ENCODE results near the gene ORC3. TPM values are rescaled to one million over a fixed set of nuclear protein-coding genes. Genes with fewer than 3 reads are reported as not detected.

ORC3 gene
- total and polyA plus RNA-seq, 4 donors, result 6.8 to 22.4 (median 13.9) TPM

DNA sequence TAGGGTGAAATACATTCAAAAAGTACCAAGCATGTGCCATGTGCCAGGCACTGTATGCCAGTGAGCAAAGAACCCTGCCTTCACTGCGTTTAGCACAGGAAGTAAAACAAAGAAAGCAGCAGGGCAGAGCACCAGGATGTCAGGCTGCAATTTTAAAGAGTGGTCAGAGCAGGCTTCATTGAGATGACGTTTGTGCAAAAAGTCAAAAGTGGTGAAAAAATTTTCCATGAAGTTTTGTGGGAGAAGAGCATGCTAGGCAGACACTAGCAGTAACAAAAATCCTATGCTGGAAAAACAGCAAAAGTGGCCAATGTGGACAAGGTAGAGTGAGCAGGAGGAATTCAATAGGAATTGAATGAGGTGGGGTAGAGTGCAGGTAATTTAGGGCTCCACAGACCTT is 80.8 kb downstream of the ORC3 start:
- no peak overlapping the region for H3K4me3 ChIP-seq (ENCODE audit: low read length in 2 of 2)
- DNase-seq (no peak), ATAC-seq (ENCODE audit: low FRiP score) (no peak)
- H3K9me3 ChIP-seq (ENCODE audit: control insufficient read depth, low read length), result no peaks in the 10 kb centered on the region
- WGBS, 2 donors, result 34 to 38% methylated on average over 2 of the region's 2 CpGs
- H3K4me1 ChIP-seq (ENCODE audit: control insufficient read depth in 1 of 2, insufficient read depth in 2 of 2, low read length in 2 of 2), result no peaks in the 10 kb centered on the region
- no peak overlapping the region for H3K27ac ChIP-seq (ENCODE audit: low read depth in 1 of 2, low read length in 2 of 2)
- no peaks in the 10 kb centered on the region for H3K27me3 ChIP-seq (ENCODE audit: control insufficient read depth in 1 of 2, insufficient read depth in 2 of 2, low read length in 1 of 2)
- intact Hi-C loops (cut with DNase I), result no loop called here
- H3K36me3 ChIP-seq (ENCODE audit: control insufficient read depth in 1 of 2, insufficient read depth in 2 of 2, low read length in 1 of 2), result peaks cover 0 to 2% of the 10 kb centered on the region in 2 donors

DNA sequence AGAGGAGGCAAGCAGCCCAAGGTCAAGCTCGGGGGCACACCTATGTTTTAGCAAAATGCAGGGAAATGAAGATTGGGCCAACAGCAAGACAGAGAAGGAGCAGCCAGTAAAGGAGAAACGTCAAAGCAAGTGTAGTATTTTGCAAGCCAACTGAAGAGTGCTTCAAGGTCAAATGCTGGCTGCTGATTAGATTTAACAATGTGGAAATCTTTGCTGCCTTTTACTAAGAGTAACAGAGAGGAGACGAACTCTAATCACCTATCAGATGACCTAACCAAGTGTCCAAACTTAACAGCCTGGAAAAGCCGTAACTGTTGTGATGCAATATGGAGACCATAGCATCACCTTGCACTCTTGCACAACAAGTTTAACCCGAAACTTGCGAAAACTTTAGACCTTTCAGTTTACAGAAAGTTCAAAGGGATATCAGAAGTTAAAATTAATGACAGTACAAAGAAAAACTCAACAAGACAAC is 81.7 kb downstream of the ORC3 start:
- intact Hi-C loops (cut with DNase I), result no loop called here
- ATAC-seq (ENCODE audit: low FRiP score) (no peak), DNase-seq (no peak)
- H3K4me3 ChIP-seq (ENCODE audit: low read length in 2 of 2), result no peak overlapping the region
- no peaks in the 10 kb centered on the region for H3K4me1 ChIP-seq (ENCODE audit: control insufficient read depth in 1 of 2, insufficient read depth in 2 of 2, low read length in 2 of 2)
- 84 to 86% methylated on average over 6 of the region's 6 CpGs for WGBS, 2 donors
- H3K27me3 ChIP-seq (ENCODE audit: control insufficient read depth in 1 of 2, insufficient read depth in 2 of 2, low read length in 1 of 2), result no peaks in the 10 kb centered on the region
- H3K9me3 ChIP-seq (ENCODE audit: control insufficient read depth, low read length), result no peaks in the 10 kb centered on the region
- peaks cover 0 to 2% of the 10 kb centered on the region in 2 donors for H3K36me3 ChIP-seq (ENCODE audit: control insufficient read depth in 1 of 2, insufficient read depth in 2 of 2, low read length in 1 of 2)
- H3K27ac ChIP-seq (ENCODE audit: low read depth in 1 of 2, low read length in 2 of 2), result no peak overlapping the region

DNA sequence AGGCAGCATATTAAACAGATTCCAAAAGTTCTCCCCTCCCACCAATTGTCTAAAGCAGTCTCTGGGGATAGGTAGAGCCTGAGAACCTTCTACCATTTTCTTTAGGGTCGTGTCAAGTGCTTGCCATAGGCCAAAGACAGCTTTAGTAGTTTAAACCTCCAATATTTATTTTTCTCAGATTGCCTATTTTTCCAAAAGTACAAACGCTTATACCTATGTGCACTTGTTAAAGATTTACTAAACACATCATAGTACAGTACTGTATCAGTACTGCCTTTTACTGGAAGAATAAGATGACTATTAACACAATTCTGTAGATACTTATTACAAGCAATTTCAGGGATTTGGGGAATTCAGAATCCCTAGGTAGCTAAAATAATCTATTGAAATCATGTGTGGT is 82.7 kb downstream of the ORC3 start:
- Histone ChIP-seq H3K4me3 (ENCODE audit: low read length in 2 of 2) (no peak overlapping the region), H3K4me1 (ENCODE audit: control insufficient read depth in 1 of 2, insufficient read depth in 2 of 2, low read length in 2 of 2) (no peaks in the 10 kb centered on the region), H3K9me3 (ENCODE audit: control insufficient read depth, low read length) (no peaks in the 10 kb centered on the region), H3K36me3 (ENCODE audit: control insufficient read depth in 1 of 2, insufficient read depth in 2 of 2, low read length in 1 of 2) (peaks cover 0 to 2% of the 10 kb centered on the region in 2 donors), H3K27ac (ENCODE audit: low read depth in 1 of 2, low read length in 2 of 2) (no peak overlapping the region), H3K27me3 (ENCODE audit: control insufficient read depth in 1 of 2, insufficient read depth in 2 of 2, low read length in 1 of 2) (no peaks in the 10 kb centered on the region)
- intact Hi-C loops (cut with DNase I), result no loop called here
- no peak for ATAC-seq (ENCODE audit: low FRiP score)
- WGBS, 2 donors, result 84 to 87% methylated on average over 2 of the region's 2 CpGs
- DNase-seq, result no peak

DNA sequence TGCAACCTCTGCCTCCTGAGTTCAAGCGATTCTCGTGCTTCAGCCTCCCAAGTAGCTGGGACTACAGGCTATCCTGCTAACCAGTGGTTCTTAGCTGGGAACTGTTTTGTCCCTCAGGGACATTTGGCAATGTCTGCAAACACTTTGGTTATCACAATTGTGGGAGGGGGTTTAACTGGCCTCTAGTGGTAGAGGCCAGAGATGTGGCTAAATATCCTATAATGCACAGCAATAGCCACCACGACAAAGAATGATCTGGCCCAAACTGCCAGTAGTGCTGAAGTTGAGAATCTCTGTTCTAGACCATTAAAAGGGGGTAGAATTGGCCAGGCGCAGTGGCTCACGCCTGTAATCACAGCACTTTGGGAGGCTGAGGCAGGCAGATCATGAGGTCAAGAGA is 83.3 kb downstream of the ORC3 start:
- Histone ChIP-seq H3K4me3 (ENCODE audit: low read length in 2 of 2) (no peak overlapping the region), H3K36me3 (ENCODE audit: control insufficient read depth in 1 of 2, insufficient read depth in 2 of 2, low read length in 1 of 2) (peaks cover 0 to 2% of the 10 kb centered on the region in 2 donors), H3K27ac (ENCODE audit: low read depth in 1 of 2, low read length in 2 of 2) (no peak overlapping the region), H3K4me1 (ENCODE audit: control insufficient read depth in 1 of 2, insufficient read depth in 2 of 2, low read length in 2 of 2) (no peaks in the 10 kb centered on the region), H3K27me3 (ENCODE audit: control insufficient read depth in 1 of 2, insufficient read depth in 2 of 2, low read length in 1 of 2) (no peaks in the 10 kb centered on the region), H3K9me3 (ENCODE audit: control insufficient read depth, low read length) (no peaks in the 10 kb centered on the region)
- DNase-seq (no peak), ATAC-seq (ENCODE audit: low FRiP score) (no peak)
- intact Hi-C loops (cut with DNase I), result no loop called here
- 94 to 96% methylated on average over 5 of the region's 5 CpGs for WGBS, 2 donors

DNA sequence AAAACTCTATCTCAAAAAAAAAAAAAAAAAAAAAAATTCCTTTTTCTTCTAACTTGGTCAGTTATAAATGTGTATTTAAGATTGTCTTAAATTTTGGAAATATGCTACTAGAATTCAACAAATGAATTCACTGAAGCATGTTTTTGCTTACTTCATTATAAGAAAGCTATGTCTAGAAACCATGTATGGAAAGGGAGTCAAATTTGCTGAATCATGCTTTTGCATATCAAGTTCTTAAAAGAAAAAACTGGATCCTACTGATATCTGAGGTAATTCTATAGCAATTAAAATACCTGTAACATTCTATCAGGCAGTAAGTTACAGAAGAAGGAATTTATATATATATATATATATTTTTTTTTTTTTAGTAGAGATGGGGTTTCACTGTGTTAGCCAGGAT is 84.4 kb downstream of the ORC3 start:
- ATAC-seq (ENCODE audit: low FRiP score) (no peak), DNase-seq (no peak)
- Histone ChIP-seq H3K4me3 (ENCODE audit: low read length in 2 of 2) (no peak overlapping the region), H3K36me3 (ENCODE audit: control insufficient read depth in 1 of 2, insufficient read depth in 2 of 2, low read length in 1 of 2) (peaks cover 0 to 2% of the 10 kb centered on the region in 2 donors), H3K9me3 (ENCODE audit: control insufficient read depth, low read length) (no peaks in the 10 kb centered on the region), H3K27me3 (ENCODE audit: control insufficient read depth in 1 of 2, insufficient read depth in 2 of 2, low read length in 1 of 2) (no peaks in the 10 kb centered on the region), H3K27ac (ENCODE audit: low read depth in 1 of 2, low read length in 2 of 2) (no peak overlapping the region), H3K4me1 (ENCODE audit: control insufficient read depth in 1 of 2, insufficient read depth in 2 of 2, low read length in 2 of 2) (no peaks in the 10 kb centered on the region)
- intact Hi-C loops (cut with DNase I), result no loop called here

DNA sequence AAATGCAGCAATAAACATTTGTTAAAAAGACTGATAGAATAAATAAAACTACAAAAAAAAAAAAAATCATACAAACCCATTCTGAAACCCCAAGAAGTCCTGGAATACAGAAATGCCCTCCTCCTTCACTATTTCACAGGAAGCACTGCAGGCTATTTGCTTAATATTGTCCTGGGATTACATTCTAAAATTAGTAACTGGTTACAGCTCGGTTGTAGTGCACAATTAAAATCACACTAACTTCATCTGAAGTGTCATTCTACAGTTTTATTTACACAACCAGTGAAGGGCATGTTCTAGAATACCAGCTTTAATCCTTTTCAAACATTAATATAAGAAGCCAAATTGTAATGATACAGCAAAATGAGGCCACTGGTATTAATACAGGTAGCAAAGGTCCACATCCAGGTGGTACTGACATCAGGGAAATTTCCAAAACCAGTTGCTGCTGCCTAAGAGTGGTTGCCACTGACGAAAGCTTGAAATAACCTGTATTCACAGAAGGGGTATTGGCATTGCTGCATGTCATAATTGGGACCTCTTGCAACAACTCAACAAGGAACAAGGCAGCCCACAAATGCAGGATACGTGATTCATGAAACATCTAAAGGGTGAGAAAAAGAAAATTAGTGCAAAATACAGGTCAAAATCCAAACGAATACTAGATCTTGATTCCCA is 85.2 kb downstream of the ORC3 start:
- Histone ChIP-seq H3K9me3 (ENCODE audit: control insufficient read depth, low read length) (no peaks in the 10 kb centered on the region), H3K27me3 (ENCODE audit: control insufficient read depth in 1 of 2, insufficient read depth in 2 of 2, low read length in 1 of 2) (no peaks in the 10 kb centered on the region), H3K4me3 (ENCODE audit: low read length in 2 of 2) (no peak overlapping the region), H3K4me1 (ENCODE audit: control insufficient read depth in 1 of 2, insufficient read depth in 2 of 2, low read length in 2 of 2) (no peaks in the 10 kb centered on the region), H3K27ac (ENCODE audit: low read depth in 1 of 2, low read length in 2 of 2) (no peak overlapping the region), H3K36me3 (ENCODE audit: control insufficient read depth in 1 of 2, insufficient read depth in 2 of 2, low read length in 1 of 2) (peaks cover 0 to 2% of the 10 kb centered on the region in 2 donors)
- intact Hi-C loops (cut with DNase I), result no loop called here
- DNase-seq (no peak), ATAC-seq (ENCODE audit: low FRiP score) (no peak)
- 51 to 57% methylated on average over 4 of the region's 4 CpGs for WGBS, 2 donors

DNA sequence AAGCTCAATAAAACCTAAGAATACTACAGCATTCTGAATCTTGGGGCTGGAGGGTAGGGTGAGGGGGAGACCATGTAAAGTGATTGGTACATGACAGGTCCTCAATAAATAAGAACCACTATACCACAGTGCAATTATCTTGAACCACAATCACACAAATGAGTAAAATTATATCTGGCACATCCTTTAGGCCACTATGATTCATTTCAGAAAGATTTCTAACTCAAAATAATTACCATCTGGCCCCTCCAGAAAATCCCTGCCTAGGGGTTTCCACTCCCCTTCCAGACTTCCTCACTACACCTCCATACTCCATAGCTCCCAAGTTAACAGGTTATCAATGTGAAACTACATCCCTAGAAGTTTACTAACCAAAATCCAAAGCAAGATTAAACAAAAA is 92.4 kb downstream of the ORC3 start:
- ATAC-seq (ENCODE audit: low FRiP score), result no peak
- intact Hi-C loops (cut with DNase I), result no loop called here
- H3K4me1 ChIP-seq (ENCODE audit: control insufficient read depth in 1 of 2, insufficient read depth in 2 of 2, low read length in 2 of 2), result peaks cover 2 to 9% of the 10 kb centered on the region in 2 donors

DNA sequence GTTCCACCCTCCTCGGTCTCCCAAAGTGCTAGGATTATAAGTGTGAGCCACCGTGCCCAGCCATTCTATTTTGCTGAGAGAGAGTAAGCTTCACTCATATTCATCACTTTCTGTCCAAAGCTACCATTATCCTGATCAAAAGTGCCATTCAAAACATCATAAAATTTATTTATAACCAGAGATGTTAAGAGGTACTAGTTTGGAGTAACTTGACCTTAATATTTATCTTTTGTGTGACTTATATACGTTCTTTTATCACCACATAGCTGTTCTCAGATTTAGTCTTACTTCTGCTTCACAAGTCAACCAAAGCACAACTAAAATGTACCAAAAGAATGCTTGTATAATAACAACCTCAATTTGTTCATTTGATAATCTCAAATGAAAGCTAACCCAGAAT is 94.0 kb downstream of the ORC3 start:
- 77 to 79% methylated on average over 3 of the region's 3 CpGs for WGBS, 2 donors
- no peak overlapping the region for H3K4me3 ChIP-seq (ENCODE audit: low read length in 2 of 2)
- no peaks in the 10 kb centered on the region for H3K36me3 ChIP-seq (ENCODE audit: control insufficient read depth in 1 of 2, insufficient read depth in 2 of 2, low read length in 1 of 2)
- no peak overlapping the region for H3K27ac ChIP-seq (ENCODE audit: low read depth in 1 of 2, low read length in 2 of 2)
- H3K27me3 ChIP-seq (ENCODE audit: control insufficient read depth in 1 of 2, insufficient read depth in 2 of 2, low read length in 1 of 2), result no peaks in the 10 kb centered on the region
- H3K9me3 ChIP-seq (ENCODE audit: control insufficient read depth, low read length), result no peaks in the 10 kb centered on the region
- intact Hi-C loops (cut with DNase I), result no loop called here
- DNase-seq, result no peak
- peaks cover 2 to 9% of the 10 kb centered on the region in 2 donors for H3K4me1 ChIP-seq (ENCODE audit: control insufficient read depth in 1 of 2, insufficient read depth in 2 of 2, low read length in 2 of 2)
- ATAC-seq (ENCODE audit: low FRiP score), result no peak

More for the DNA sequence above, 92.4 kb downstream of the ORC3 start:
- no peak overlapping the region for H3K4me3 ChIP-seq (ENCODE audit: low read length in 2 of 2)
- DNase-seq, result no peak
- no peaks in the 10 kb centered on the region for H3K36me3 ChIP-seq (ENCODE audit: control insufficient read depth in 1 of 2, insufficient read depth in 2 of 2, low read length in 1 of 2)
- H3K27me3 ChIP-seq (ENCODE audit: control insufficient read depth in 1 of 2, insufficient read depth in 2 of 2, low read length in 1 of 2), result no peaks in the 10 kb centered on the region
- no peaks in the 10 kb centered on the region for H3K9me3 ChIP-seq (ENCODE audit: control insufficient read depth, low read length)
- no peak overlapping the region for H3K27ac ChIP-seq (ENCODE audit: low read depth in 1 of 2, low read length in 2 of 2)

DNA sequence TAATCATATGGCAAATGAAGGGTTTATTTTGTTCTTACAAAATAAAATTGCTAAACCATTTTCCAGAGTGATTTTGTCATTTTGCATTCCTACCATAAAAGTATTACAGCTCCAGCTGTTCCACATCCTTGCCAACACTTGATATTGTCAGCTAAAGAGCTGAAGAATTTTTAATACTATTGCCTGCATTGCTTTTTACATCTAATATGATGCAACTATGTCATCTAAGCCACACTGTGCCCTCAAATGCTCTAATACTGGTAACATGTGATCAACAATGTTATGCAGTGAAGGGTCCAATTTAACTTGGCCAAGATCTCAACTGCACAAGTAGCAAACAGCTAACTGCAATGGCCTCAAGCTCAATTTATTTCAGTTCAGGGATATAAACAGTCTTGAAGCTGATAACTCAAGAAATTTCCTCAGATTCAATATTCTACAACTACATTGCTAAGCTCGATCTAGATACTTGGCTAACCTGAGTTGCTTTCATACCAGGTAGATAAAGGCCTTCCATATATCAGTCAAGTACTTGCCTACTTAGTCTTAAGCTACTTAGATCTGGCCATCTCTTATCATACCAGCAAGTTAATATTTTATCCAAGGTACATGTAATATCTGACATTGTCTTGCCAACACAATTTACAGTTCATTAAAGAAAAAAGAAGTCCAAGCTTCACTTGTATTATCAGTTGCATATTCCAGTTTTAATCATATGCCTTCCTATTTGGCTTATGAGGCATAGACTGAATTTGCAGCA is 95.1 kb downstream of the ORC3 start:
- H3K27me3 ChIP-seq (ENCODE audit: control insufficient read depth in 1 of 2, insufficient read depth in 2 of 2, low read length in 1 of 2), result no peaks in the 10 kb centered on the region
- no peak overlapping the region for H3K27ac ChIP-seq (ENCODE audit: low read depth in 1 of 2, low read length in 2 of 2)
- no peak overlapping the region for H3K4me3 ChIP-seq (ENCODE audit: low read length in 2 of 2)
- peaks cover 4 to 9% of the 10 kb centered on the region in 2 donors for H3K4me1 ChIP-seq (ENCODE audit: control insufficient read depth in 1 of 2, insufficient read depth in 2 of 2, low read length in 2 of 2)
- 93 to 94% methylated on average over 1 of the region's 1 CpG for WGBS, 2 donors
- intact Hi-C loops (cut with DNase I), result no loop called here
- no peaks in the 10 kb centered on the region for H3K36me3 ChIP-seq (ENCODE audit: control insufficient read depth in 1 of 2, insufficient read depth in 2 of 2, low read length in 1 of 2)
- DNase-seq, result no peak
- no peak for ATAC-seq (ENCODE audit: low FRiP score)
- no peaks in the 10 kb centered on the region for H3K9me3 ChIP-seq (ENCODE audit: control insufficient read depth, low read length)

All from aorta (tissue), 5 donors.